Measurements from ENCODE around the gene UBA5.

The UBA5 gene

GRCh38 chr3:132624790-132625189 lies 35.3 kb upstream of the UBA5 start:
- no peak overlapping the region for H3K4me3 ChIP-seq (replicated peaks; ENCODE audit: low read depth, low read length)
- no peak for TF ChIP-seq CTCF (IDR thresholded peaks at IDR 0.05; ENCODE audit: low read length, missing control alignments)
- no peak for DNase-seq (ENCODE audit: low read depth)

GRCh38 chr3:132625613-132626012 lies 34.5 kb upstream of the UBA5 start:
- TF ChIP-seq CTCF (IDR thresholded peaks at IDR 0.05; ENCODE audit: low read length, missing control alignments) = no peak

GRCh38 chr3:132626955-132627354 lies 33.2 kb upstream of the UBA5 start:
- DNase-seq (ENCODE audit: low read depth) = no peak
- H3K4me3 ChIP-seq (replicated peaks; ENCODE audit: low read depth, low read length) = no peak overlapping the region
- no peak for TF ChIP-seq CTCF (IDR thresholded peaks at IDR 0.05; ENCODE audit: low read length, missing control alignments)

More at GRCh38 chr3:132625613-132626012, 34.5 kb upstream of the UBA5 start:
- no peak overlapping the region for H3K4me3 ChIP-seq (replicated peaks; ENCODE audit: low read depth, low read length)
- no peak for DNase-seq (ENCODE audit: low read depth)

GRCh38 chr3:132628157-132628556 lies 32.0 kb upstream of the UBA5 start:
- peak; percentile 25 for DNase-seq (ENCODE audit: low read depth)
- H3K4me3 ChIP-seq (replicated peaks; ENCODE audit: low read depth, low read length) = no peak overlapping the region
- TF ChIP-seq CTCF (IDR thresholded peaks at IDR 0.05; ENCODE audit: low read length, missing control alignments) = no peak

GRCh38 chr3:132629928-132630327 lies 30.2 kb upstream of the UBA5 start:
- DNase-seq (ENCODE audit: low read depth) = peak; percentile 60
- no peak overlapping the region for H3K4me3 ChIP-seq (replicated peaks; ENCODE audit: low read depth, low read length)

GRCh38 chr3:132630612-132631011 lies 29.5 kb upstream of the UBA5 start:
- no peak overlapping the region for H3K4me3 ChIP-seq (replicated peaks; ENCODE audit: low read depth, low read length)
- DNase-seq (ENCODE audit: low read depth) = no peak
- TF ChIP-seq CTCF (IDR thresholded peaks at IDR 0.05; ENCODE audit: low read length, missing control alignments) = no peak

More at GRCh38 chr3:132629928-132630327, 30.2 kb upstream of the UBA5 start:
- TF ChIP-seq CTCF (IDR thresholded peaks at IDR 0.05; ENCODE audit: low read length, missing control alignments) = no peak

GRCh38 chr3:132635052-132635451 lies 25.1 kb upstream of the UBA5 start:
- H3K4me3 ChIP-seq (replicated peaks; ENCODE audit: low read depth, low read length) = no peak overlapping the region
- DNase-seq (ENCODE audit: low read depth) = no peak
- no peak for TF ChIP-seq CTCF (IDR thresholded peaks at IDR 0.05; ENCODE audit: low read length, missing control alignments)

Measured in fibroblast of pulmonary artery (primary cell).